Eye (tissue), 1 donor: ENCODE measurements around the gene TMEM271.
A peak's percentile ranks its signal among the peaks of the same experiment; 100 is the strongest.

Experiments used
- DNase-seq: peaks from one replicate; pipeline ENCODE4 v3.0.0-alpha.2; 2015

TMEM271 gene, protein sequence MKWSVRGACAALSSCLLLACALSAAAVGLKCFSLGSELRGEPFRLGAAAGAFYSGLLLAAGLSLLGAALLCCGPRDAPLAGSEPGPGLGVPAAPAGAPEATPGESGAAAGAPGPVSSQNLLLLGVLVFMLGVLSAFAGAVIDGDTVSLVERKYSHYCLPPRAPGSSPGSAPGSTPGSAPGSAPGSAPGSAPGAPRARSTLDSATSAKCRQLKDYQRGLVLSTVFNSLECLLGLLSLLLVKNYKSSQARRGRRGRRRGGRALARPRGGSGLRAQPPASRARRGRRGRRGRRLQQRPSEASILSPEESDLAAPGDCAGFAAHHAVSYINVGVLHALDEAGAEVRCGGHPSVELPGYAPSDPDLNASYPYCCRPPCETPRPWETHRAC

GRCh38 chr4:576245-576821, at the start of gene TMEM271:
TSS of gene TMEM271 (minus strand) at chr4:576295. CDS start at chr4:576062, 233 bp downstream.
- peak; percentile 66 for DNase-seq

- DNase-seq, result no peak
These were observed 49.6 kb upstream of the TMEM271 start for GRCh38 chr4:625631-626161.

DNA sequence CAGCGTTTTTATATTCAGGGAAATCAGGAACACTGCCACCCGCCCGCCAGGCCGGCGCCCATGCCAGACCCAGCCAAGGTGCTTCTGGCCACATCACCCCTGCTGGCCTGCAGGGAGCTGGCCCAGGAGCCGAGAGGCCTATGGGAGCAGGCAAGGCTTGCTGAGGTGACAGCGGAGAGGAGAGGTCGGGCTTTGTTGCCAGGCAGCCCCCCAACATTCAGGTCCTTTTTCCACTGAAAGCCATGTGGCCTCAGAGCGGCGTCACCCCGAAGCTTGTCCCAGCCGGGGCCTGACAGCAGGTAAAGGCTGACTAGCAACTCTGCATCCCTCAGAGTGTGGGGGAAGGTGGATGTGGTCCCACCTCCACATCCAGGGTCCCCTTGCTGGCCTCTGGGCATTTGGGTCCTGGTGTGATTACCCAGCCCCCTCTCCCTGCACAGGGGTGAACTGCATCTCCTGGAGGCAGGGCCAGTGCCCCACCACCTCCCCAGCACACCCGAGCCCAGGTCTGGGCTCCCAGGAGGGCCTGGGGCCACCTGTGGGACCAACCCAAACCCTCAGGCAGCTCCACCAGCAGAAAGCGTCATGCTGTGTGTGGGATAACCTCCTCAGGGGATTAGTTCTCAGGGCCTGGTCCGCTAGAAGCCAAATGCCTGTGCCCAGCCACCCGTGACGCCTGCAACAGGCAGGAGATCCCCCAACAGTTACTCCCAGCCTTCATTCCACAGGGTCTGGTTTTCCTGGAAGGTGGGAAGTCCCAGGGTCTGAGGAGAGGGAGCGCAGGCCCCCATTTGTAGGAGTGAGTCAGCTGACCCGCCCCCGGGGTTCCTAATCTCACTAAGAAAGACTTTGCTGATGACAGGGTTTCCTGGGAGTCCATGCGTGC, 48.9 kb upstream of the TMEM271 start, which contains the start of gene PDE6B:
PDE6B (plus strand) TSS at position 869 of the 886 bp plus-strand sequence. CDS start 54 bp downstream, outside the sequence.
- peak; percentile 48 for DNase-seq

- DNase-seq, result no peak
These were observed 47.9 kb upstream of the TMEM271 start for GRCh38 chr4:623914-624566.

DNA sequence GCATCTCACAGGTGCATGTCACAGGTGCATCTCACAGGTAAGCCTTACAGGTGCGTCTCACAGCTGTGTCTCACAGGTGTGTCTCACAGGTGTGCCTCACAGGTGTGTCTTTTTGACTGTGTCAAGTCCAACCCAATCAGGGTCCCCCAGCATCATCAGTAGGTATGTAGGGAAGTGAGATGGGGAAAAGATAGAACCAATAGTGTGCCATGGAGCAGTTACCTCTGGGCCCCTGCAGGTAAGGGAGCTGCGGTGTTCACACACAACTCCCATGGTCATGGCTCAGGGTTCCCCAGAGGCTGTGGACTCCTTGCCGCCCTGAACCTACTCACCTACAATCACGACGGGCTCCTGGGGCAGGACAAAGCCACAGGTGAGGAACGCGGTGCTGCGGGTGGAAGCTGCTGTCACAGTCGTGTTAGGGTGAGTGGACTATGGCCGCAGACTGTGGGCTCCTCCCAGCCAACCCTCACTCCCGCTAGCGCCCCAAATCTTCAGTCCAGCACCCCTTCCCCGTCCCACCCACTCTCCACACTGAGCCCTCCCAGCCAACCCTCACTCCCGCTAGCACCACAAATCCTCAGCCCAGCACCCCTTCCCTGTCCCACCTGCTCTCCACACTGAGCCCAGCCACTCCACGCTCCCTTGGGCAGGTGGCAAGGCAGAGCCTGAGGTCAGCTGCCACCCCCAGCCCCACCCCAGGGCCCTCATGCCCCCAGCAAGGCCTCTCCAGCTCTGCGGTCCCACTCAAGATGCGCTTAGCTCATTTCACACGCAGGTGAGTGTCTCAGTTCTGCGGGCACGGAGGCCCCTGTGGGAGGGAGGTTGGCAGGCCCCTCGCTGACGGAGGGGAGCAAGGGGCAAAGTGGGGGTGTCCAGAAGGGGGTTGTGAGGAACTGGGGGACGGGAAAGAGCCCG, 47.2 kb upstream of the TMEM271 start:
- peak; percentile 24 for DNase-seq

DNA sequence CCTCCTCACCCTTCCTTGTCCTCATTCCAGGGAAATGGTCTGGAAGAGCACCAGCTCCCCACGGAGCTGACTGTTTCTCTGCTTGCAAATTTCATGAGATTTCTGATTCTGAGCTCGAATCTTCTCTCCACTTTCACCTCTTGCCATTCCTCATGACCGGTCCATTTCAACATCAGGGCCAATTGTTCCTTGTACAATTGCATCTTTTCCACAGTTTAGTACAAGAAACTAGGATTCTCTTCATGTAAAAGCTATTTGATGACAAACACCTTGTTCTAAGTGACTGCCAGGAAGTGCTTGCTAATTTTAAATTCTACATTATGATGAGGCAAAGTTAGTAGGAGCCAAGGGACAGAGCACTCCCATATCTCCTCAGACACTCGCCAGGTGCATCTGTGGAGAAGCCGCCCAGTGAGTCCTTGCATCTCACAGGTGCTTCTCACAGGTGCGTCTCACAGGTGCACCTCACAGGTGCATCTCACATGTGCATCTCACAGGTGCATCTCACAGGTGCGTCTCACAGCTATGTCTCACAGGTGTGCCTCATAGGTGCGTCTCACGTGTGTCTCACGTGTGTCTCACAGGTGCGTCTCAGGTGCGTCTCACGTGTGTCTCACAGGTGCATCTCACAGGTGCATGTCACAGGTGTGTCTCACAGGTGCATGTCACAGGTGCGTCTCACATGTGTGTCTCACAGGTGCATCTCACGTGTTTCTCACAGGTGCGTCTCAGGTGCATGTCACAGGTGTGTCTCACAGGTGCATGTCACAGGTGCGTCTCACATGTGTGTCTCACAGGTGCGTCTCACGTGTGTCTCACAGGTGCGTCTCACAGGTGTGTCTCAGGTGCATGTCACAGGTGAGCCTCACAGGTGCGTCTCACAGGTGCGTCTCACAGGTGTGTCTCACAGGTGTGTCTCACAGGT, 46.2 kb upstream of the TMEM271 start:
- DNase-seq, result no peak

GRCh38 chr4:621296-622070, 45.4 kb upstream of the TMEM271 start:
- DNase-seq, result no peak

DNA sequence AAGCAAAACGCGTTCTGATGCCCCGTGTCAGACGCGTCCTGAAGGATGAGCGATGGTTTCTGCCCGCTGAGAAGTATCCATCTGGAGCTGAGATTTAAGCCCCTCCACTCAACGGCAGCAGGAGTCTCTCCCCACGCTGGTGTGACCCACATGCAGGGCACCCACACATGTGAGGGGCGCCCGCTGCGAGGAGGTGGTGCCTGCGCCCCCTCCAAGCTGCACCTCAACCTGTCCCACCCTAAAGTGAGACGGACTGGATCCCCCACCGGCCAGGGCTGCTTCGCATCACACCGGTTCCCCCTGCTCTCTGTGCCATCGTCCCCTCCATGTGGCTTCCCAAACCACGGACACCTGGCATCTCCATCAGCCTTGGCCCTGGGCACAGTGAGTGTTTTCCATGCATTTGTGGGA, 44.8 kb upstream of the TMEM271 start:
- no peak for DNase-seq

DNA sequence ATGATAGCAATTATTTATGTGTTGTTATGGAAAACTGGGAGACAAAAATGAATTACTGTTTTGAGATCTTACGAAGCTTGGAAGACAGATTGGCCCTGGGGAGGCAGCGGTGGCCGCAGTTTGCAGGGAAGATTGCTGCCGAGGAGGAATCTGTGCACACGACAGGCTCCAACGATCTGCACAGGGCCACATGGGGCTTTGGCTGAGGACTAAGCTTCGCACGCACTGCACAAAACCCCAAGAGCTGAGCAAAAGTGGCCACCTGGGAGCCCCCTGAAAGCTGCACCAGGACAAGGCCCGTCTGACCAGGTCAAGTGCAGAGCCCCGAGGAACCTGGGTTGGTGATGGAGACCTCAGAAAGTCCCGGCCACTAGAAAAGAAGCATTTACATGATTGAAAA, 44.1 kb upstream of the TMEM271 start:
- no peak for DNase-seq

DNA sequence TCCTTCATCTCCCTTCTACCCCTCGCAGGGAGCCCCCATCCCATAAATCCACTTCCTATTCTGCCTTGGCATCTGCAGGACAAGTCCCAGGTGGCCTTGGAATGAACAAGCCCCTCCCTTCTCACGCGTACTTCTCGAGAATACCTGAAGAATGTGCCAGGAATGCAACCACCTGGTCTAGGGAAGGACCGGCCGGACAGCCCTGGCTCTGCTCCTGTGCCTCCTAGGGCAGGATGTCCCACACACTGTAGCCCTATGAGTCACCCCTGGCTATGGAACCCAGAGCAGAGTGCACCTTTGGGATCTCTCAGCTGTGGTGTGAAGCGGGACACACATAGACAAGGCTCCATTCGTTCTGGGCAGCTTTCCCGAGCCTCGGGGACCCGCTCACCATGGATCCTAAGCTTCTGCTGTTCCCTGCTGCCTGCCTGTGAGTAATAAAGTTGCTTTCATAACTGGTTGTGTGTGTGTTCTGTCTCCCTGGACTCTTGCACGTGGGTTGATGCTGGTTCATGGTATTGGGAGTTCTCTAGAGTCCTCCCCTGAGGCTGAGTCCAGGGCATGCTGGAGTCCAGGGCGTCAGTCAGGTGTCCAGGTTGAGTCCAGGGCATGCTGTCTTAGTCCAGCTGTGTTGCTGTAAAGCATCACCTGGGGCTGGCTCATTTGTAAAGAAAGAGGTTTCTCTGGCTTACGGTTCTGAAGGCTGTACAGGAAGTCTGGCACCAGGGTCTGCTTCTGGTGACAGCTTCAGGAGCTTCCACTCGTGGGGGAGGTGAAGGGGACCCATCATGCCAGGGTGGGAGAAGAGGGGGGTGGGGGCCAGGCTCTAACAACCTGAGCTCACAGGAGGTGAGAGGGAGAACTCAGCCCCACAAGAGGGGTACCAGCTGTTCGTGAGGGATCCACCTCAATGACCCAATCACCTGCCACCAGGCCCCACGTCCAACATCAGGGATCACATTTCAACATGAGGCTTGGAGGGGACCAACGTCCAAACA, 41.8 kb upstream of the TMEM271 start:
- no peak for DNase-seq

- DNase-seq, result no peak
These were observed 41.0 kb upstream of the TMEM271 start for GRCh38 chr4:616911-617643.

DNA sequence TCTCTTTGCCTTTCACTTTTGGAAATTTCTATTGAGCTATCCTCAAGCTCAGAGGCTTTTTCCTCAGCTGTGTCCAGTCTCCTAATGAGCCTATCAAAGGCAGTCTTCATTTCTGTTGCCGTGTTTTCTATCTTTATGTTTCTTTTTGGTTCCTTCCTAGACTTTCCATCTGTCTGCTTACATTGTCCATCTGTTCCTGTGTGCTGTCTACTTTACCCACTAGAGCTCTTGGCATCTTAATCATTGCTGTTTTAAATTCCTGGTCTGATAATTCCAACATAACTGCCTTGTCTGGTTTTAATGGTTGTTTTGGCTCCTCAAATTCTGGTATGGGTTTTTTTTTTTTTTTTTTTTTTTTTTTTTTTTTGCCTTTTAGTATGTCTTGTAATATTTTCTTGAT, 40.0 kb upstream of the TMEM271 start:
- DNase-seq, result no peak

- DNase-seq, result no peak
These were observed 37.0 kb upstream of the TMEM271 start for GRCh38 chr4:613126-613525.

DNA sequence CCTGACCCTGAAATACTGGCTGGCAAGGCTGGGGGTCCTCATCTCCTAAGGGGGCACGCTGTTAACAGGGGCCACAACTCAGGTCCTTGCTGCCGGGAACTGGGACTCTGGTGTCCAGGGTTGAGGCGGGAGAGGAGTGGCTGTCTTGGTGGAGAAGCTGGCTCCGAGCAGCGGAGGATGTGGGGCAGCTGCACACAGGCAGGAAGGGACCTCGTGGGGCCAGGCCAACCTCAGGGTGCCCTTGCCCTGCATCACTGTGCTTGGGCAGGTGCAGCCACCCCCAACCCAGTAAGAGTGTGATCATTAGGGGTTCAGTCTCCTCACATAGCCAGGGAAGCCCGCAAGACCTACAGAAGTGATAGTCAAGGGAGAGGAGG, 36.6 kb upstream of the TMEM271 start:
- no peak for DNase-seq

- DNase-seq, result no peak
These were observed 36.1 kb upstream of the TMEM271 start for GRCh38 chr4:612052-612748.

DNA sequence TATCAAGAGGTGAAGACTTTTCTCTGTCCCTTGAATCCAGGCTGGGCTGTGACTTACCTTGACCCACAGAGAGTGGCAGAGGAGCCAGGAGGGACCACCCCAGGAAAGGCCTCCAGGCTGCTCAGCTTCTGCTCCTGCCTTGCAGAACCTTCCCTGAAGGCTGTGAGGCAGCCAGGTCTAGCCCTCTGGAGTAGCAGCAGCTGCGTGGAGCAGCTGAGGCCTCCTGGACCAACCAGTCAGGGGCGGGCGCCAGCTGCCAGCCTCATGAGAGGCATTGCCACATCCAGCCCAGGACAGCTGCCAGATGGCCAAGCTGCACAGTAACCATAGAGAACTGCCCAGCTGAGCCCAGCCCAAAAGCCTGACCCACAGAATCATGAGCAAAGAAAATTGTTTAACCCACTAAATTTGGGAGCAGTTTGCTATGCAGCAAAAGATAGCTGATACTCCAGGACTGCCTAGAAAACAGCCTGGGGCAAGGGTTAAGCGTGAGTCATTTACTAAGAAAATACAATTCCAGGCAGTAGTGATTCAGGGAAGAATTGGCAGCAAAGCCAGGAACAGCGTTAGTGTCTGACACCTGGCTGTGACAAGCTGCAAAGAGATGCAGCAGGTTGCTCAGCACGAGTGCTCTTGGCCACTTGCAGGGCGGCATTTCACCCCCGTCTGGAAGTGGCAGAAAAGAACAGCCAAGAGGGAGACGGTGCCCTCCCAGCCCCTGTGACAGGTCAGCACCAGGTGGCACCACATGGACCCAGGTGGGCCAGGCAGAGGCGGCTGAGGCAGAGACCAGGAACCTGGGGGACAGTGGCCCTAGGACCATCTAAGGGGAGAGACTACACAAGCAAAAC, 34.5 kb upstream of the TMEM271 start:
- DNase-seq, result peak; percentile 39
